ENCODE results near the gene OR2V2.
"Not testable (repeated sequence)": the region's sequence is repeated elsewhere in the genome, so short reads cannot be mapped to it uniquely, and the experiment has no call there.

The OR2V2 gene

GRCh38 chr5:181105391-181106025 lies 41.9 kb upstream of the OR2V2 start:
- no peak overlapping the region for H3K27ac Mint-ChIP-seq
- no peak overlapping the region for H3K4me3 Mint-ChIP-seq
- H3K36me3 Mint-ChIP-seq (ENCODE audit: low read depth), result no peaks in the 10 kb centered on the region
- peaks cover 9% of the 10 kb centered on the region for H3K4me1 Mint-ChIP-seq
- H3K9me3 Mint-ChIP-seq, result peaks cover 4% of the 10 kb centered on the region
- H3K27me3 Mint-ChIP-seq (ENCODE audit: low read depth), result peaks cover 74% of the 10 kb centered on the region
- TF ChIP-seq CTCF (IDR thresholded peaks at IDR 0.05; ENCODE audit: unreplicated experiment in 3 of 3), result no peak

GRCh38 chr5:181107699-181108098 lies 39.7 kb upstream of the OR2V2 start:
- H3K4me3 Mint-ChIP-seq, result no peak overlapping the region
- TF ChIP-seq CTCF (IDR thresholded peaks at IDR 0.05; ENCODE audit: unreplicated experiment in 3 of 3), result no peak
- H3K27me3 Mint-ChIP-seq (ENCODE audit: low read depth), result peaks cover 96% of the 10 kb centered on the region
- H3K9me3 Mint-ChIP-seq, result peaks cover 4% of the 10 kb centered on the region
- peaks cover 9% of the 10 kb centered on the region for H3K4me1 Mint-ChIP-seq
- H3K27ac Mint-ChIP-seq, result no peak overlapping the region
- H3K36me3 Mint-ChIP-seq (ENCODE audit: low read depth), result no peaks in the 10 kb centered on the region

- peaks cover 9% of the 10 kb centered on the region for H3K4me1 Mint-ChIP-seq
- no peaks in the 10 kb centered on the region for H3K36me3 Mint-ChIP-seq (ENCODE audit: low read depth)
- peaks cover 95% of the 10 kb centered on the region for H3K27me3 Mint-ChIP-seq (ENCODE audit: low read depth)
- H3K4me3 Mint-ChIP-seq, result no peak overlapping the region
- peaks cover 4% of the 10 kb centered on the region for H3K9me3 Mint-ChIP-seq
- no peak overlapping the region for H3K27ac Mint-ChIP-seq
- TF ChIP-seq CTCF (IDR thresholded peaks at IDR 0.05; ENCODE audit: unreplicated experiment in 3 of 3), result no peak
These were observed 38.7 kb upstream of the OR2V2 start for GRCh38 chr5:181108578-181109165.

GRCh38 chr5:181109489-181110013 lies 37.8 kb upstream of the OR2V2 start:
- Mint-ChIP-seq H3K27me3 (ENCODE audit: low read depth) (peaks cover 96% of the 10 kb centered on the region), H3K27ac (no peak overlapping the region), H3K9me3 (peaks cover 5% of the 10 kb centered on the region), H3K4me3 (no peak overlapping the region), H3K4me1 (peaks cover 5% of the 10 kb centered on the region), H3K36me3 (ENCODE audit: low read depth) (no peaks in the 10 kb centered on the region)
- no peak for TF ChIP-seq CTCF (IDR thresholded peaks at IDR 0.05; ENCODE audit: unreplicated experiment in 3 of 3)

- Mint-ChIP-seq H3K9me3 (peaks cover 14% of the 10 kb centered on the region), H3K27ac (no peak overlapping the region), H3K4me1 (peaks cover 8% of the 10 kb centered on the region), H3K4me3 (no peak overlapping the region), H3K27me3 (ENCODE audit: low read depth) (peaks cover 96% of the 10 kb centered on the region), H3K36me3 (ENCODE audit: low read depth) (no peaks in the 10 kb centered on the region)
- no peak for TF ChIP-seq CTCF (IDR thresholded peaks at IDR 0.05; ENCODE audit: unreplicated experiment in 3 of 3)
These were observed 36.4 kb upstream of the OR2V2 start for GRCh38 chr5:181111010-181111409.

- H3K9me3 Mint-ChIP-seq, result peaks cover 17% of the 10 kb centered on the region
- peaks cover 96% of the 10 kb centered on the region for H3K27me3 Mint-ChIP-seq (ENCODE audit: low read depth)
- H3K36me3 Mint-ChIP-seq (ENCODE audit: low read depth), result no peaks in the 10 kb centered on the region
- no peak for TF ChIP-seq CTCF (IDR thresholded peaks at IDR 0.05; ENCODE audit: unreplicated experiment in 3 of 3)
- no peak overlapping the region for H3K4me3 Mint-ChIP-seq
- peaks cover 8% of the 10 kb centered on the region for H3K4me1 Mint-ChIP-seq
- no peak overlapping the region for H3K27ac Mint-ChIP-seq
These were observed 34.9 kb upstream of the OR2V2 start for GRCh38 chr5:181112476-181112875.

- H3K36me3 Mint-ChIP-seq (ENCODE audit: low read depth); H3K4me1 Mint-ChIP-seq; H3K4me3 Mint-ChIP-seq; H3K27ac Mint-ChIP-seq: not testable (repeated sequence)
- Mint-ChIP-seq H3K27me3 (ENCODE audit: low read depth) (peaks cover 96% of the 10 kb centered on the region), H3K9me3 (peaks cover 17% of the 10 kb centered on the region)
These were observed 33.8 kb upstream of the OR2V2 start for GRCh38 chr5:181113572-181113971.

All from nephron (organoid).